ENCODE measurements around the gene MC5R.

The MC5R gene

GRCh38 chr18:13872932-13873331, 49.0 kb downstream of the MC5R start:
- DNase-seq (ENCODE audit: low read depth), result no peak
- no peak overlapping the region for H3K4me3 ChIP-seq (ENCODE audit: low read depth, low read length)
- TF ChIP-seq CTCF (IDR thresholded peaks at IDR 0.05; ENCODE audit: insufficient read depth, low read depth, low read length, missing control alignments), result no peak

- no peak for TF ChIP-seq CTCF (IDR thresholded peaks at IDR 0.05; ENCODE audit: insufficient read depth, low read depth, low read length, missing control alignments)
- no peak overlapping the region for H3K4me3 ChIP-seq (ENCODE audit: low read depth, low read length)
- no peak for DNase-seq (ENCODE audit: low read depth)
Measured at GRCh38 chr18:13874558-13874957, 50.6 kb downstream of the MC5R start.

Measured in GM12865 (cell line).